SW 1271 (cell line): ENCODE data around the gene DOCK8.

Experiments used
- DNase-seq, 2 experiments: peaks; one replicate each; lab custom pipeline; 2025; lab: John Stamatoyannopoulos, UW

Gene DOCK8

DNA sequence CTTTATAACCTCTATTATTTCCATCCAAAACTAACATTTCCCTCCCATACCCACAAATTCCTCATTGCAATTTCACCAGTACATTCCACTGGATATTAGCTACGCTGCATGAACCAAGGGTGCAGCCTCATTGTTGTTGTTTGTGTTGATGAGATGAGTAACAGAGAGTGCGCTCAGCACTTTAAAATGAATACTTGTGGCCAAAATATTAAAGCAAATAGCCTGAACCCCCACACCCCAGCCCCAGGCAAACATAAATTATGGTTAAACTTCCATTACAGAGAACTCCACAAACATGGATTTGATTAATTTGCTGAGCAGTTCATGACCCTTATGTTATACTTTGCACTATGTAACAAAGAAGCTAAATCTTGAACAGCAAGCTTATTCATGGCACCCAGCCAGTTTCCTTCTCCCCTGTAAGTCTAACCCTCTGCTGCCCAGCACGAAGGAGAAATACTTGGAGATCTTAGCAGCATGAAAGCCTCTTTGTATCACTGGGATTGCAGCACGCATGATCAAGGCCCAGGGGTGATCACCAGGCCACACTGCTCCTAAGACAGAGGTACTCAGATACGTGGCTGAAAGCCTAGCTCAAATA is 205.0 kb downstream of the DOCK8 start:
- no peak for DNase-seq

DNA sequence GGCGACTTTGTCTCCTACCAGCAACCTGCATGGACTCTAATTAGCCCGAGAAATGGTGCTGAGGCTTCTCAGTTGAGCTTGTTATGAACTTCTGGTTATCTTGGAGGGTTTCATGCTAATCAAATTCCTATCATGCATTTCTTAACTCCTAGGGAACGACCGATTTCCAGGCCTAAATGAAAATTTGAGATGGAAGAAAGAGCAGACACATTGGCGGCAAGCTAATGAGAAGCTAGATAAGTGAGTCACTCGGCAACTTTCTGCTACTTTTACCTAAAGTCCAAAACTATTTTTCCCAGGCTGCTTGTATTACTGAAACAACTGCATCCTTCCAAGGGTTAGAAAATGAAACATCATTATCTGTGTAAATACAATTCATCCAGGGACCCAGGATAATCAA is 207.2 kb downstream of the DOCK8 start:
- DNase-seq = no peak

DNA sequence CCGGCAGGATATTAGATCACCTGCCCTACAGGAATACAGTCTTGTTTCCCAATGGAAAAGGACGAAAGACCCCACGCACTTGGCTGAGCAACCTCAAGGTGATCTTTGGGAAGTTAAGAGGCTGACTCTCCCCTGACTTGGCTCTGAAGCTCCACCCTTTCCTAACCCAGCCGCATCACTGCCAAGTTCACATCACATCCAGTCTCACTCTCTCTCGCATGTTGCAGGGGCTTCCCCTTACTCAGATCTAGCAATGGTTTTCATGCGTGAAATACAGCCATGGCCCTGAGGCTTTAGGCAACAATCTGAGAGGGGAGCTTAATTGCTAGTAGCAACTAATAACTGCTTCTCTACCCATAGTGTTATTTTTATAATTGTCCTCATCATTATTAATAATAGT is 211.6 kb downstream of the DOCK8 start:
- DNase-seq = no peak

DNA sequence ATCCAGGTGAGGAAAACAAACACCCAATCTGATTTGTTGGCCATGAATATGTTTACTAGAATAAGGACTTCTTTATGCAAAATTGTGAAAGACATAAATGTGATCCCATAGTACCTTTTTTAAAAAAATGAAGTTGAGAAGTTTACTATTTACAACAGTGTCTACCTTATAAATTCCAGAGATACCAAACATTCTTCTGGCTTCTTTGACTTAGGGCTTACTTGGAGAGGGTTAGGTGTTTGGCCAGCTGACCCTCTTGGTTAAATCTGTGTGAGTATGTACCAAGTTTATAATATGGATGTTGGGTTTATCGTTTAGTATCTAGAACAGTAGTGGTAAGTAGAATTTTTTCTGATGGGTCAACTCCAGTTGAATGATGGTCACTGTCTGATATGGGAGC is 212.3 kb downstream of the DOCK8 start:
- DNase-seq = no peak

DNA sequence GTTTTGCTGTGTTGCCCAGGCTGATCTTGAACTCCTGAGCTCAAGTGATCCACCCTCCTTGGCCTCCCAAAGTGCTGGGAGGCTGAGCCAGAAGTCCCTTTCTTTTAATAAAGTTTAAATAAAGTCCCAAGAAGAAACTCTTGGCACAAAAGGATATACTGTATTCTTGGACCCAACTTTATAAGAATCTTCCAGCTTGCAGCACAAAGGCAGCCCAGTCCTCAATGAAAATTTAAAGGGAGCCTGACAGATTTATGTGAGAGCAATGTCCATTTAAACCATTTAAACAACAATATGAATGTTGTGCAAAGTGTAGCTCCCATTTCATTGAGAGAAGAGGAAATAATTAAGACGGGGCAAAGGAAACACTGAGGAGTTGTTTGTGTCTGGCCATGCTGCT is 217.0 kb downstream of the DOCK8 start:
- DNase-seq = no peak

DNA sequence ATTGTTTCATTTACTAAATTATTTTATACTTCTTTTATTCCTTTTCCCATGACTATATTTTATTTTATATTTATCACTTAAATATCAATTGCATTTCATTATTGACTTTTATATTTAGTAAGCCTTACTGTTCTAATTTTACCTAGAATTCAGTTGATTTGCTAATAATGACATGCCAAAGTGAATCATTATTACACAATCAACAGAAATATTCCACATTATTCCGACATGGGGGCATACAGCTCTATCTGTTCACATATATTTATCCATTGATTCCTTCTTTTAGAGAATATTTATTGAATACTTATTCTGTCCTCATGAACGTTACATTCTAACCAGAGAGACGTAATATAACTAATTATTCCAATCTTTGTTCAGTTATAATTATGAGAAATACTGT is 221.8 kb downstream of the DOCK8 start:
- DNase-seq = no peak

DNA sequence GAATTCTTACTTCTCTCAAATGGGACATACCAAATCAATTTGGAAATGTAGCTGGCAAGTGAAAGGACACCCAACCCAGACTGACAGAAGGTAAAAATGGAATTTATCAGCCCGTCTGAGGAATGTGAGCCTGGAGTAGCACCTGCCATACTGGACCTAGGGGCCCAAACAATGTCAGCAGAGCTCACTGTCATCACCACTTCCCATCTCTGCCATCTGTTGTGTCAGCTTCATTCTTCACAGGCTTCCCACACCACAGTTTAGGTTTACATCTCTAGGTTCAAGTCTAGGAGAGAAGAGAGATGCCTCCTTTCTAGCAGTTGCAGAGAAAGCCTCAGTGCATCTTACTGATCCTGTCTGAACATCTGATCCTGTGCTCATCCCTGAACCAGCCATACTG is 222.4 kb downstream of the DOCK8 start:
- DNase-seq = no peak

DNA sequence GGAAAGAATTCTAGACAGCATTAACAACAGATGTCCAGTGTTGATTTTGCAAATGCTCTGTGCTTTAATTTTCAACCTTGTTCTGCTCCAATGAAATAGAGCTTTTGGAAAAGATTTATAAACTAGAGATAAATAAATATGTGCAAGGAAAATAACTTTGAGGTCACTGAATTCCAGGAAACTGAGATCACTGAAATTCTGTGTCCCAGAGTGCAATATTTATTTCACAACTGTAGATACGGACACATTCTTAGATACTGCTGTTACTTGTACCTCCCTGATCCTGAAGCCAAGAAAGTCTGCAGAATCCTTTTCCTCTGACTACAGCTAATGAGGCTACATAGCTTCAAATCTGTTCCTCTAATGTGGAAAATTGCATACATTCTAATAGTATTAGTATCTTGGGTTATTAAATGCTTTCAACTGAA is 222.9 kb downstream of the DOCK8 start:
- no peak for DNase-seq

DNA sequence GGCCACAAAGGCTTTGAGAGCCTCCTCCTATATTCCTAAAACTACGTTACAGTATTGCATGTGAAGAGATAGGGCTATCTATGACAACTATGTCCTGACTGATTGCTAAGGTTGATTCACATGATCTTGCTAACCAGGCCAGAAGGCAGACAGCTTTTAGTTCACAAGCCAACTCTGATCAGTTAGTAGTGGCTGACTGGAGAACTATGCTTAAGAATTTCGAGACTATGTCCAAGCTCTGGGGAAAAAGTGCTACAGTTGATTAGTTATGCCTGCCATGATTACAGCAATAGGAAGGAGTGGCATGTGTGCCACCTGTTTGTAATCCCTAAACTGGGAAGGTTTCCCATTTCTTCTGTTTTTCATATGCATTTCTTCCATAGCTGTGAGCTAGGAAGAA is 223.4 kb downstream of the DOCK8 start:
- no peak for DNase-seq

DNA sequence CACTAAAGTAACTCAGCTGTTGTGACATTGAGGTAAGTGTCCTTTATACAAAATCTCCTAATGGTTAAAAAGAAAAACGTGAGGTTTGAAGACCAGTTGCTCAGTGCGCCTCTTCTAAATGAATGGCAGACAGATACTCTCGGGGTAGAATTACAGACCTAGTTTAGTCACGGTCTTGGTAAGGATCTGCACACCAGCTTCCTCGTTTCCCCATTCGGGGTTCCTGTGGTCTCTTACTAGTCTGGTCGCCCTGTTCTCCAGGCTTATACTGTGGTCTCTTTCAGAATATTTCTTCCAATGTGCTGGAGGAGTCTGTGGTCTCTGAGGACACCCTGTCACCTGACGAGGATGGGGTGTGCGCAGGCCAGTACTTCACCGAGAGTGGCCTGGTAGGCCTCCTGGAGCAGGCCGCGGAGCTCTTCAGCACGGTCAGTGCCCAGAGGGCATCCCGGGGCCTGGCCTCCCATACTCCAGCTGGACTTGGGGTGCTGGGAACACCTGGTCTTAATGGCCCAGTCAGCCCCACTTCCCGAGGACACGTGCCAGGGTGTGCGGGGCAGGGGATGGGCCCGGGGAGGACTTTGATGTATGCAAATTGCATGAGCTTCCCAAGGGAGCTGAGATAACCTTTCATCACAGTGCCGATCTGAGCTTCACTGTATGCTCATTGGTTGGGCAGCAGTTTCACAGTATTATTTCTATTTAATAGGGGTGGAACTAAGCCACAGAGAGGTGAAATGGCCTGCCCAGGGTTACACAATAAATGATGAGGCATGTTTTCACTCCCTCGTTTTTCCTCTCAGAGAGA is 224.5 kb downstream of the DOCK8 start:
- DNase-seq = no peak

DNA sequence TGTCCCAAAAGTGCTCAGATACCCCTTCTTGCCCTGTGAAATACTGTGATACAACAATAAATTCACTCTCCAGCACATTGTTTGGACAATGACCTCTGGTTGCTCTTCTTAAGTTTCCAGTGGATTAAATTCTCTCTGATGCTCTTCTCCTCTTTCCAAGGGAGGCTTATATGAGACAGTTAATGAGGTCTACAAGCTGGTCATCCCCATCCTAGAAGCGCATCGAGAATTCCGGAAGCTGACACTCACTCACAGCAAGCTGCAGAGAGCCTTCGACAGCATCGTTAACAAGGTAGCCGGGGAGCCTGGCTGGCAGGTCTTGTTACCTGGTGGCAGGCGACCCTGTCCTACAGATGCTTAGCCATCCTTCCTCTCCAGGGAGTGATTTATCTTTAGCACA is 226.5 kb downstream of the DOCK8 start:
- no peak for DNase-seq

DNA sequence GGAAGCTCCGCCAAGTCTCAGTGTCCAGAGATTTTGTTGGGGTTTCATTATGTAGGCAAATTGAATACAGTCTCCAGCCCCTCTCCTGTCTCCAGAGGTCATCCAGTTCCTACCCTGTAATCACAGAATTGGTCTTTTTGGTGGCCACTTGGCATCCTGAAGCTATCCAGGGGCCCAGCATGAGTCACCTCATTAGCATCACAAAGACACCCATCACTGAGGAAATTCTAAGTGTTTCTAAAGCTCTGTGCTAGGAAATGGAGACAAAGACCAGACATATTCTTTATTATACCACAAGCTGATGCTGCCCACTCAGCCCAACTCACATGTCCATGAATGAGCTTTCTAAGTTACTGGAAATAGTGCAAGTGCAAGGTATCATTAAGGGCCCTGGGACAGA is 229.9 kb downstream of the DOCK8 start:
- DNase-seq = no peak

DNA sequence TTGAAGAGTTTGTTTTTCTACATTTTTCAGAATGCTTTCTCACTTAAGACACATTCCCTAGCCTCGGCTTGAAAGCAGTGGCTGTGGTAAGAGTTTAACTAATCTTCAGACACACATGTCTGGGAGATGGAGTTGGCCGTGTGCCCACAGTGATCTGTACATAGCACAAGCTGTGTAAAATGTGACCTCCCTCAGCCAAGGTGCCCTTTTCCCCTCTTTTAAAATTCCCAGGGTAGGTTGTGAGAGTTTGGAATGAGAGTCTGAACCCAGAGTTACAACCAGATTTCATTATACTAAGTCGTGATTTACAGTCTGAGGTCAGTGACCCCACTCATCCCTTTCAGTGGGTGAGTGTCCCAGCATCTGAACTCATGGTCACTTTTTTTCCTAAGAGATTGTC is 230.4 kb downstream of the DOCK8 start:
- no peak for DNase-seq

DNA sequence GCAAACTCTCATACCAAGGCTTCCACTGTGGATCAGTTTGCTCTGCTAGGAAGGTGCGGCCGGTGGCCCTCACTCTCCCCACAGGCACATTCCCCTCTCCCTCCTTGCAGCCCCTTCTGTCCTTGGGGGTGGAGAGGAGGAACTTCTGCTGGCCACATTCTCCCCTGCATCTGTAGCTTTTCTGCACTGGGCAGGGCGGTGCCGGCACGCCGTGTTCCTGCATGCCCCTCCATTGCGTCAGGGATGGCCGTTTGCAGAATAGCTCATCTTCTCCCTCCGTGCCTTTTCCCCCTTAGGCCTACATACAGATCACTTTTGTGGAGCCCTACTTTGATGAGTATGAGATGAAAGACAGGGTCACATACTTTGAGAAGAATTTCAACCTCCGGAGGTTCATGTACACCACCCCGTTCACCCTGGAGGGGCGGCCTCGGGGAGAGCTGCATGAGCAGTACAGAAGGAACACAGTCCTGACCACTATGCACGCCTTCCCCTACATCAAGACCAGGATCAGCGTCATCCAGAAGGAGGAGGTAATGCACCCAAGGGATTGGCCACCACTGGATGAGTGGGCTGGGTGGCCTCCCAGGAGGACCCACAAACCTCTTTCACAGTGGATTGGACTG is 231.5 kb downstream of the DOCK8 start:
- DNase-seq = no peak

DNA sequence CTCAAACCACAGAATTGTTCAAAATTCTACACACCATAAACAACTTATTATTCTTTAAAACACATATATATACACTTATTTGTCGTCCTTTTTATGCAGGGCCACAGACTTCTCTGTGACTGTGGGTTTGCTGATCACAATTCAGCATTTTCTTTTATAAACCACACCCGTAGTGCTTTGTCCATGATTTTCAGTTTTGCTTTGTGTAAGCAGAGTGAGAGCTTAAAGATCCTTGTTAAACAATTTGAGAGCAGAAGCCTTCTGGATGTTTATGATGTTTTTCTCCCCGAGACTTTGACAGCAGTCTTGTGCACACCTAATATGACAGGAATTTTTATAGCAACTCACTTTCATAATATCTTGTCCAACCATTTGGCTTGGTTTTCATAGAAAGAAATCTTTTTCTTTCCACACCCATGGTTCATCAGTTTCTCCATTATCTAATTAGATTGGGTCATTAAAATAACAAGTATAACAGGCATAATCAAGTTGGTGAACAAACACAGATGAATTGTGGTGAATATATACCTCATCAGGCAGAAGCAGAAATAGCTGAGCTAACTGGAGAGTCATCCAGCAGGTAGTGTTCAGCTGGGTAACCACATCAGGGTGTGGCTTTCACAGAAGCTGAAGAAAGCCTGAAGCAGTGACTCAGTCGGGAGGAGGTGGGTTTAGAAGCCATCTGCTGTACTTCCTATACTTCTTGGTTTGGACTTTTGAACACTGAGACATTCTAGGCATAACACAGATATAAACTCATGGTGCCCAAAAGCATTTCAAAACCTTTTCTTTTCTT is 232.8 kb downstream of the DOCK8 start:
- DNase-seq = no peak

DNA sequence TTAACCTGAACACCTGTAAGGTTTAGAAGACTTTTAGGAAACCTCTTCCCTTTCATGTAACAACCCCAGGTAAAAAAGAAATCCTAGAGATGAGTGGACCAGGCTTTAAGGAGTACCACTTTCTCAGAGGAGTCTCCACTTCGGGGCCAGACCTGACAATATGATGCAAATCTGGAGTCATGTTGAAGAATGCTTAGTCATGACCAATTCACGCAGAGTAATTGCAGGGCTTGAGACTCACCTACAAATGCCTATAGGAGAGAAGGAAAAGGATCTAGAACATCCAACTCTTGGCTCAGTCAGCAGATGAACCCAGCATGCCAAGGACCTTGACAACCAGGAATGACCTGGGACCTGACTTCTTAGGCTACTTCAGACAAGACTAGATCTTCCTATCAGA is 235.4 kb downstream of the DOCK8 start:
- no peak for DNase-seq

DNA sequence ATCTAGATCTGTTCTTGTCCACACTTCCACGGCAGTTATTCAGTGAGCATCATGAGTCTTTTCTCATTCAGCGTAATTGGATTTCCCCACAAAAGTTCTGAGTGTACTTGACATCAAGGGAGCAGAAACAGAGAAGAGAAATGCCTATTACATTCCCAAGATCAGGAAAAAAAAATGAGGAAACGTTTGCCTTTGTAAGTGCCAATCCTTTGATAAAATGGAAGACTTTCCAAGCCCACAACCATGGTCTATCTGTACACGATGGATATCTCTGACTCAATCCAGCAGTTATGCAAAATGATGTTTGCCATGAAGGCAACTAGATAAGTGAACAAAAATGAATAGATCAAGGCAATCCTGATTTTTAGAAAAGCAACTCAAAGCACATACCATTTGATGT is 235.9 kb downstream of the DOCK8 start:
- DNase-seq = no peak

DNA sequence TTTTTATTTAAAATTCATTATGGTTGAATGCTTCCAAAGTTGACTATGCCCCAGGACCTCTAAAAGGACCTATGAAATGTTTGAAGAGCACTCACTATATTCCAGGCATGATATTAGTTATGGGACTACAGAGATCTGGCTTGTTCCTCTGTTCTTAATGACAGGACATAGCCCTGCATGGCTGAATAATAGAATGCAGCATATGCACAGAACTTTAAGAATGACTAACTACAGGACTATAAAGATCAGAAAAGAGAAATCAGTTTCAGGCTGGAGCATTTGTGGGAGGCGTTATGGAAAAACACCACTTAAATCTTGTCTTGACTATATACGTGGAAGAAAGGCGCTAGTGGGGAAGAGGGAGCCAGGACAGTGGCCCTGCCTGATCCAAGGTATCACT is 239.2 kb downstream of the DOCK8 start:
- no peak for DNase-seq

DNA sequence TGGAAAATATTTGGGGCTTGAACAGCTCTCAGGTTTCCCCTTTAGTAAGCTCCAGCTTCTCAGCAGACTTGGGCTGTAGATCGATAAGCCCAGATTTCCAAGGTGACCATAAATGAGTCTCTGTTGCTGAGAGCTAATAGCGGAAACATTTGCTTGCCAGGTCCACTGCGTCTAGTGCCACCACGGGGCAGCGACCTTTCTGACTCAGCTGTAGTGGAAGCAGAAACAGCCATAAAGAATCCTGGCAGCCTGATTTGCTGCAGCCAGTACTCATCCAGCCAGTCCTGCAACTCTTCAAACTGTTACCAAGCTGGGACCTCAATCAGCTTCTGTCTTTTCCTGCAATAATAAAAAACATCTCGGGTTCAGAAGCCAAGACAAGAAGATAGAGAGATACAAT is 241.7 kb downstream of the DOCK8 start:
- no peak for DNase-seq

DNA sequence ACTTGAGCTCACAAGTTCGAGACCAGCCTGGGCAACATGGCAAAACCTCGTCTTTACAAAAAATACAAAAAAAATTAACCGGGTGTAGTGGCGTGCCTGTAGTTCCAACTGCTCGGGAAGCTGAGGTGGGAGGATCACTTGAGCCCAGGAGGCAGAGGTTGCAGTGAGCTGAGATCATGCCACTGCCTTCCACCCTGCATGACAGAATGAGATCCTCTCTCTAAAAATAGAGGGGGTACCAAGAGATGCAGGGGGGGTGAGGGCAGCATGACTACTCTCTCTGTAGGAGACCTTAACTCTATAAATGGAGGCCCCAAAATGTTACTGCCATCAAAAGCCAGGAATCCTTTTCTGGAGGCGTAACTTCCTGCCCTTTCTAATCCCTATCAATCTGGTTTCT is 243.9 kb downstream of the DOCK8 start:
- DNase-seq = no peak

DNA sequence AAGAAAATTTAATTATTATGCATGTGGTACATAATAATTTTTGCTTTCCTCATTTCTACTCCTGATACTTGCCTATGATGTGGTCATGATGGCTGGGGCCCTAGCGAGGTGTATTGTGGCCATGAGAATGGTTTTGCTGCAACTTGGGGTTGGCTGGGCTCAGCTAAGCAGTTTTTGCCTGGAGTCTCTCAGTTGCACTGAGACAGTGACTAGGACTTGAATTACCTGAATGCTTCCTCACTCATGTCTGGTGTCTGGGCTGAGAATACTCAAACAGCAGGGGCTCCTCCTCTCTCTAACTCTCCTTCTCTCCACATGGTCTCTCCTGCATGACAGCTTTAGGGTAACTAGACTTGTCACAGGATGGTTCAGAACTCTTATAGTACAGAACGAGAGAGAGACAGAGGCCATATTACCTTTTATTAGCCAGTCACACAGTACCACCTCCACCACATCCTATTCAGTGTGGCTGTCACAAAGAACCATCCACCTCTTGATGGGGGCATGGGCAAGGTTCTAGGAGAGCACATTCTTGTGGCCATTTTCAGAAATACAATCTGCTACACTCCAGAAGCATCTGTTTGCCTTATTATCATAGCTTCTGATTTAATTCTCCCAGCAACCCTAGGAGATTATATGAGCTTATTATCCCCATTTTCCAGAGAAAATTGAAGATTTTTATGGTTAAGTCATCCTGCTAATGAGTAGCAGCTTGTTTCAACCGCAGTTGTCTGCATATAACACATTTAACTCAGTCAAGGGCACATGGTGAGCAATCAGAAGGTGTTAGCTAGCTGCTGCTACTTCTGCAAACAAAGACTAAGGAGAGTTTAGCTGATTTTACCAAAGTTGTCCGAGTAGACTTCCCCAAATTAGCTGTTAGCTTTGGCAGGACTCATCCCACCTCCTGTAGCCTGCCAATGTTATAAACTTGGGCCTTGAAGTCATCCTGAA is 245.1 kb downstream of the DOCK8 start:
- no peak for DNase-seq

DNA sequence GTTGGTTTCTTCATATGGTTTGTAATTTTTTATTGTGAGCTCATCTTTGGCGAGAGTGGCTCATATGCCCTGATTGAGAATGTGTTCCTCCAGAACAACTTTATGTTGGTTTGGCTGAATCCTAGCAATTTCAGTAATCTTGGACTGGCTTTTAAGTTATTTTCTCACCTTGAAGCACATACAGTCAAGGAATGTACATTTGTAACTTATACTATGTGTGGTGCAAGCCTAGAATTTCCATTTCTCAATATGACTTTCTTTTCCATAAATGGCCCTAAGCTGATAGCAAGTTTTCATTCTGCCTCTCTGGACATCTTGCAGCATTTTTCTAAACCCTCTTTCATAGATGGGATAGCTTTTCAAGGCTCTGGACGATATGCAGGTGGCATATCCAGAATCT is 247.5 kb downstream of the DOCK8 start:
- DNase-seq = no peak
